Right renal pelvis (tissue), 4 donors: ENCODE data around the gene GAA. TPM values are rescaled to one million over a fixed set of nuclear protein-coding genes. Genes with fewer than 3 reads are reported as not detected.

Experiments used
- DNase-seq, 4 donors: peaks; one replicate each; pipeline ENCODE4 v3.0.0-alpha.2; 2013; ENCODE audit warnings: low read depth in 4 of 4, low spot score in 3 of 4, missing footprints in 1 of 4
- polyA plus RNA-seq, 4 donors: library from polyadenylated mRNA; unstranded; fragments of 120-200 nt; gene quantifications; one replicate each; pipeline ENCODE4 v1.2.1, GENCODE V29; 2013; ENCODE audit not compliant: insufficient read length in 4 of 4

GAA gene
- polyA plus RNA-seq, 4 donors, result 37.8 to 71.2 (median 50.5) TPM

GRCh38 chr17:80115159-80115558 lies 13.8 kb downstream of the GAA start:
- no peak for DNase-seq

DNA sequence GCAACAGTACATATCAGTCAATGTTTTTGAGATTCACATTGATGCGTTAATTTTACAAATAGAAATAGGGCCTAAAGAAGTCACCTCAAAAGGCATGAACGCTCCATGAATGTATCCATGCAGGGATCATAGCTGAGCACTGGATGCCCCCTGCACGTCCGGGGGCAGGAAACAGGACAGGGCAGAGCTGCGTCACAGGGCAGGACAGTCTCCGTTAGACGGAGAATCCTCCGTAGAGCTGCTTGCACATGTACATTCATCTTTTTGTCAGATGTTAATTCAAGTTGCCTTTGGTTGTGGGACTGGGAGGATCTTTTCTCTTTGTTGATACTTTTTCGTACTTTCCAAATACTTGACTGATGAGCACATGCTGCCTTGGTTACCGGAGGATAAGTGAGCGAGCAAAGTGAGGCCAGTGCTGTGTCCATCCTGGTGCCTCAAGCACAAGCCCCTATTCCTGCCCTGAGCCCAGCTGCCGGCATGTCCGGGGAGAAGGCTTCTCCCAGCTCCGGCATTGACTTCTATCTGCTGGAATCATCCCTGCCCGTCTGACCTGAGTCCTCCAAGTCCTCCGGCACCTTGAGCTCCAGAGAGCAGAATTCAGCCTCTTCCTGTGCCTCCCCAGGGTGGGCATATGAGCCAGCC lies 15.0 kb downstream of the GAA start:
- DNase-seq, result no peak

GRCh38 chr17:80116921-80117380 lies 15.6 kb downstream of the GAA start:
- DNase-seq, result no peak

DNA sequence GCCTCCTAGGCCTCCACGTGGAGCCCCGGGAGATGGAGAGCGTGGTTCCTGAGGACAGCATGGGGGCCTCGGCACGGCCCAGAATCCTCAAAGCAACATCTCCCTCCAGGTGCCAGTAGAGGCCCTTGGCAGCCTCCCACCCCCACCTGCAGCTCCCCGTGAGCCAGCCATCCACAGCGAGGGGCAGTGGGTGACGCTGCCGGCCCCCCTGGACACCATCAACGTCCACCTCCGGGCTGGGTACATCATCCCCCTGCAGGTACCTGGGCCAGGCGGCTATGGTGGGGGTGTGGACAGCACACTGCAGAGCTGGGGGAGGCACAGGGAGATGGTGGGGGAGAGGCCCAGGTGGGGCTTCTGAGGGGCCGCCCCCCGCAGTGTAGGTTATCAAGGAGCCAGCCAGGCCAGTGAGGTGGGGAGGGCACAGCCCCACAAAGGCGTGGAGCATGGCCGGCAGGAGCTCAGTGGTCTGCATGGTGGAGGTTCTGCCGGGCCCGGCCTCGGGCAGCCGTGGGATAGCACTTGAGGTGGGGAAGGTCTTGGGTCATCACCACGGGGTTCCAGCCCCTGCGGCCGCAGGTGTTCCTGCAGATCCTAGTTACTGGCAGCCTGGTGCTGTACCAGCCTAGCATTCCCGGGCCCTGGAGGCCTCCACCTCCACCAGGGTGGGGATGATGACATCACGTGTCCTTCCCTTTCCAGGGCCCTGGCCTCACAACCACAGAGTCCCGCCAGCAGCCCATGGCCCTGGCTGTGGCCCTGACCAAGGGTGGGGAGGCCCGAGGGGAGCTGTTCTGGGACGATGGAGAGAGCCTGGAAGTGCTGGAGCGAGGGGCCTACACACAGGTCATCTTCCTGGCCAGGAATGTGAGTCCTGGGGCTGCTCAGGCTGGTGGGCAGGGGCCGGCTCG lies 16.4 kb downstream of the GAA start:
- no peak for DNase-seq

GRCh38 chr17:80118601-80119270 lies 17.4 kb downstream of the GAA start:
- no peak for DNase-seq

- DNase-seq, result no peak
These were observed 17.9 kb downstream of the GAA start for GRCh38 chr17:80119271-80119791.

GRCh38 chr17:80119839-80120238 lies 18.5 kb downstream of the GAA start:
- no peak for DNase-seq

- DNase-seq, result no peak
These were observed 20.7 kb downstream of the GAA start for GRCh38 chr17:80122026-80122575.

DNA sequence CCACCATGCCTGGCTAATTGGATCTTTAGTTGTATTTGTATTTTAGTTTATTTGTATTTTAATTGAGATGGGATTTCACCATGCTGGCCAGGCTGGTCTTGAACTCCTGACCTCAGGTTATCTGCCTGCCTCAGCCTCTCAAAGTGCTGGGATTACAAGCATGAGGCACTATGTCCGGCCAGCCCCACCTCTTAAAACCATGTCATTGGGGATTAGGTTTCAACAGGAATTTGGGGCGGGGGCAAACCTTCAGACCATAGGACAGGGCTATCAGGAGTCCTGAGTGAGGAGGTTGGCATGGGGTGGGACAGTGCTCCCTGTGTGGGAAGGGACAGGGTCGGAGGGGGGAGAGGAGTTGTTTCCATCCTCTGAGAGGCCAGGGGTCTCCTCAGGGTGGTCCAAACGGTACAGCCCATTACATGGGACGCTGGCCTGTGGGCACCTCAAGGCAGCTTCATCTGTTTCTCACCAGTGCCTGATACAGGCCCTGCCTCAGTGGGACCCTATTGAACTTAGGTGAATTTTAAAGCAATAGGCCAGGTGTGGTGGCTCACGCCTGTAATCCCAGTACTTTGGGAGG lies 21.6 kb downstream of the GAA start:
- DNase-seq, result no peak

DNA sequence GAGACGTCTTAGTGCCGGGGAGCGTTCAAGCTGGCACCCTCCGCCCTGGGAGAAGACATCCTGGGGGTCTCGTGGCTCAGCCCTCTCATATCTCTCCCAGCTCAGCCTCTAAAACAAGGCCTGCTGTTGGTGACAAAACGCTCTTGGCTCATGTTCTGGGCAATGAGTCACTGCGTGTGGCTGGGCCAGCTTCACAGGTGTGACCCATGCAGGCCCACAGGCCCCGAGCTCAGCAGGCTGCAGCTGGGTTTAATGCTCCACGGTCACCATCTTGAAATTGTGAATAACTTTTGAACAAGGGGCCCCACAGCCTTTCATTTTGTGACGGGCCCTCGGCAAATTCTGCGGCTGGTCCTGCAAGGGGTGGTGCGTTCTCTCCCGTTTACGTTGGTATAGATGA lies 22.4 kb downstream of the GAA start:
- no peak for DNase-seq

- no peak for DNase-seq
These were observed 23.1 kb downstream of the GAA start for GRCh38 chr17:80124351-80124981.

GRCh38 chr17:80125656-80126448 lies 24.5 kb downstream of the GAA start:
- no peak for DNase-seq

- DNase-seq, result no peak
These were observed 25.0 kb downstream of the GAA start for GRCh38 chr17:80126449-80126715.

DNA sequence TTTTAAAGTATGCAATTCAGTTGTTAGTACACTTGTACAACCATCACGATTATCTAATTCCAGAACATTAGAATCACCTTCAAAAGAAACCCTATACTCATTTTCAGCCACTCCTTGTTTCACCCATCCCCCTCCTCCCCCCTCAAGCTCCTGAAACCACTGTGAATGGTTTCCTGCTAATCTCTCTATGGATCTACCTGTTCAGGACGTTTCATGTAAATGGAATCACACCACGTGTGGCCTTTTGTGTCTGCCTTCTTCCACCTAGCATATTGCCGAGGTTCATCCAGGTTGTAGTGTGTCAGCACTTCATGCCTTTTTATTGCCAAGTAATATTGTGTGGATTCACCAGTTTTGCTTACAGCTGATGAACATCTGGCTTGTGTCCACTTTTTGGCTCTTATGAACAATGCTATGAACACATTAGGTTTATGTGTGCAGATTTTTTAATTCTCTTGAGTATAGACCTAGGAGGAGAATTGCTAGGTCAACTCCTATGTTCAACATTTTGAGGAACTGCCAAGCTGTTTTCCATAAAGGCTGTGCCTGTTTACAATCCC lies 27.7 kb downstream of the GAA start:
- DNase-seq, result no peak

DNA sequence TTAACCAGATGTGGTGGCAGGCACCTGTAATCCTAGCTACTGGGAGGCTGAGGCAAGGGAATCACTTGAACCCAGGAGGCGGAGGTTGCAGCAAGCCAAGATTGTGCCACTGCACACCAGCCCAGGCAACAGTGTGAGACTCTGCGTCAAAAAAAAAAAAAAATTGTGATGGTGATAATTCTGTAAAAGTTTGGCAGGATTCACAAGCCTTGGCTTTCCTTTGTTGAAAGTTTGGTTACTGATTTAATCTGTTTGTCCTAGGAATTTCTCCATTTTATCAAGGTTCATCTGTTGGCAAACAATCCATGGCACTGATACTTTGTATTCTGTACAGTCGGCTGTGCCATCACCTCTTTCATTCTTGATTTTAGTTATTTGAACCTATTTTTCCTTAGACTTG lies 29.6 kb downstream of the GAA start:
- no peak for DNase-seq

DNA sequence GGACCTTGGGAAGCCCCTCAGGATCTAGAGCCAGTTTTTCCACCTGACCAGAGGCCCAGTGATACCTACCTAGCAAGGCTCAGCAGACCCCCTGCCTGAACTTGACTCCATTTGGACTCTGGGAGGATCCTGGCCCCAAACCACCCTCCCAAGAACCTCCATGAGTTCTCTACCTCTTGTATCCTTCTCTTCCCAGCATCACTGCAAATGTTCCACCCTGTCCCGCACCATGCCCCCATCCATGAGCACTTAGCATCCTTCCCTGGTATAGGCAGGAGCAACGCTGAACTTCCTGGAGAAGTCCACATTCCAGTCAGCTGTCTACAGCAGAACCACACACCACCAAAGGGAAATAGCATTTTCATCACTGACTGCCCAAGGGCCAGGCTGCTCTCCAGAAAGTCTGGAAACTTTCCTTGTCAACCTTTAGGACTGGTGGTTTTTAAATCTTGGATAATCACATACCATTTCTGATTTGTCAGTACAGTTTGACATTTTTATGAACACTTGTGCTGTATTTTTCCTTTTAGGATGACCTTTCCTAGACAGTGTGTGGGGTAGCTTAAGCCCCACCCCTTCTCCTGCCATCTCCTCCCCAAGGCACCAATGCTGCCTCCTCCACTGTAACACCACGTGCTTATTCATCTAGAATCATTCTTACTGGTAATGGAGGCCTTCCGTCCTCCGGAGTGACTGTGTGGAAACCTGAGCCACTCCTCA lies 31.7 kb downstream of the GAA start:
- no peak for DNase-seq

DNA sequence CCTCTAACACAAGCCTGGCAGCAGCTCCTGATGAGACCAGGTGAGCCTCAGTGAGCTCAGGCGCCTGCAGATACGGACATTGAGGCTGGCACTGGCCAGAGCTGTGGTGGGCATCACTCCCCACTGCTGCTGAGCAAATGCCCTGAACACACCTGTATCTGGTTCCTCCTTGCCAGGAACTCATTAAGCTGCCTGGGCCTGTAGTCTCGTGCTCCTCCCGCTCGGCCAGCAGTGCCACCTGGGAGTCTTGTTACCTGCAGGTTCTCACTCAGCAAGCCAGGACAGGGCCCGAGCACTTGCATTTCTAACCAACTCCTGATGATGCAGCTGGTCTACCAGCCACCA lies 32.2 kb downstream of the GAA start:
- DNase-seq, result no peak

DNA sequence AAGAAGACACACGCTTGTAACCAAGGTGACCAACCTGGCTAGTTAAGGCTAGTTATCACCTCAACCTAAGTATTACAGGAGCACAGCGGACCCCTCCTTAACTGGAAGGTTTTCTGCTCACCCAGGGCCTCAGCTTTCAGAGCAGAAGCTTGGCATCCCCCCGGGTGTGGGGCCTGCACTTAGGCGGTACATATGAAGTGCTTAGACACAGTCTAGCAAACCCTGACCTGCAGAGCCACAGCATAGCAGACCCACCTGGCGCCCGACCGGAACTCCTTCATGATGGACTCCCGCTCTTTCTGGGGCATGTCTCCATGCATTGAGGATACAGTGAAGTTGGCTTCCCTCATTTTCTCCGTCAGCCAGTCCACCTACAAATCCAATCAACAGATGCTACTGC lies 35.8 kb downstream of the GAA start:
- DNase-seq, result no peak
